Natural killer cell treated with Interleukin-12 subunit alpha and Interleukin-12 subunit beta and Interleukin-15 and Interleukin-18, amount 100 ng/mL, for 72 hours (primary cell): ENCODE results near the gene RFT1. TPM values are rescaled to one million over a fixed set of nuclear protein-coding genes. Genes with fewer than 3 reads are reported as not detected.
A peak's percentile ranks its signal among the peaks of the same experiment; 100 is the strongest.

Experiments used
- ATAC-seq, 2 donors: fragments of 150-1000 bp; cut with Tn5 transposase in 1 of 2; sonication (Bioruptor Pico), chemical (Tn5 transposase) in 1 of 2; 2 replicates each; pipeline ENCODE4 v1.10.0; 2021
- DNase-seq: peaks from one replicate; pipeline ENCODE4 v3.0.0; 2022; ENCODE audit warnings: low spot score
- H3K27ac Mint-ChIP-seq, 2 donors: 1 replicate in 1 of 2; 2 replicates in 1 of 2; pipeline ENCODE4 v1.8.0; 2022; ENCODE audit warnings: mixed read lengths in 2 of 2, mild to moderate bottlenecking in 1 of 2, moderate library complexity in 1 of 2
- H3K27me3 Mint-ChIP-seq, 2 donors: 1 replicate in 1 of 2; 2 replicates in 1 of 2; pipeline ENCODE4 v1.8.0; 2022; ENCODE audit warnings: mixed read lengths in 2 of 2
- H3K36me3 Mint-ChIP-seq: one replicate; pipeline ENCODE4 v1.8.0; 2022; ENCODE audit warnings: mixed read lengths
- H3K4me1 Mint-ChIP-seq, 2 donors: 1 replicate in 1 of 2; 2 replicates in 1 of 2; pipeline ENCODE4 v1.8.0; 2022; ENCODE audit warnings: low read depth in 2 of 2, mixed read lengths in 2 of 2, mild to moderate bottlenecking in 1 of 2
- H3K4me3 Mint-ChIP-seq: one replicate; pipeline ENCODE4 v1.8.0; 2022; ENCODE audit warnings: mixed read lengths
- H3K9me3 Mint-ChIP-seq: 2 replicates; pipeline ENCODE4 v1.8.0; 2022; ENCODE audit warnings: mixed read lengths
- total RNA-seq, 2 donors: library from RNA; stranded (reverse); gene quantifications; one replicate each; pipeline ENCODE4 v1.2.3, GENCODE V29; 2022

Gene RFT1
- total RNA-seq, 2 donors from 2014 or later = 33.1 to 51.6 TPM

DNA sequence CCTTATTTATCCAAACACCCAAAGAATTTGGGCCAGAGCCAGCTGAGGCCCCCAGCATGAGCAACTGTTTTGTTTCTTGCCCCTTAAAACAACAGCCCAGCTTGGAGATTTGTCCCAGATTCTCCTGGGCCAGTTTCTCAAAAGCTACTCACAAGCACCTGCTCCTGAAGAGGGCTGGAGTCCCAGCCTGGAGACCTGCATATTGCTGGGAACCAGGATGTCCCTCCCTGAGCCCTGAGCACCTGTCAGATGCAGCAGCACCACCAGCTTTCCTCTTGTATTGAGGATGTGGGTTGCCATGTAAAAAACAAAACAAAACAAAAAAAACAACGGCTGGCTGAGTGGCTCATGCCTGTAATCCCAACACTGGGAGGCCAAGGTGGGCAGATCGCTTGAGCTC, 7.0 kb upstream of the RFT1 start:
- Mint-ChIP-seq H3K27me3 (no peaks in the 10 kb centered on the region), H3K36me3 (no peaks in the 10 kb centered on the region), H3K4me3 (no peak overlapping the region), H3K9me3 (no peaks in the 10 kb centered on the region), H3K27ac (no peak overlapping the region), H3K4me1 (peaks cover 5 to 7% of the 10 kb centered on the region in 2 donors)
- peak; percentile 44 for DNase-seq
- no peak for ATAC-seq

DNA sequence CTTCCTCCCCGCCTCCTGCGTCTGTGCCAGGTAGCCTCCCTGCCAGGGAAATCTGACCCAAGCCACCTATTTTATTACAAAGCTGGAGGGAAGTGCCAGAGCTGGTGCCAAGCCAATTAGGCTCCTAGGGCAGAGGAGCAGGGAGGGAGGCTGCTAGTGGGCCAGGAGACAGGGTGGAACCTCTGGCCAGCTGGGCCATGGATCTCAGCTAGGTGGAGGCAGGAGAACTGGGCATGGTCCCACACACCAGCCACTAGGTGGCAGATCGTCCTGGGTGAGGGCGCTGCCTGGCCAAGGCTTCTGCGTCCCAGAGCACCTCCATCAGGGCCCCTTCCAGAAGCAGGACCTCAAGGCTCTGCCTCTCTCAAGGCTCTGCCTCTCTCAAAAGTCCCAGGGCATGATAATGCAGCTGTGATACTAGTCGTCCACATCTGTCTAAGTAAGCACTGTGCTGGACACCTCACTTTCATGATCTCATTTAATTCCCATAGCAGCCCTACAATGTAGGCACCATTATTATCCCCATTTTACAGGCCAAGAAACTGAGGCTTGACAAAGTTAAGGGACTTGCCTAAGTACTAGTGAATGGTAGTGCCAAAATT, 4.5 kb upstream of the RFT1 start:
- ATAC-seq (peak; percentile 49 to 54), DNase-seq (peak; percentile 66)
- no peaks in the 10 kb centered on the region for H3K9me3 Mint-ChIP-seq
- H3K4me1 Mint-ChIP-seq = peaks cover 13 to 14% of the 10 kb centered on the region in 2 donors
- H3K27ac Mint-ChIP-seq = no peak overlapping the region
- H3K36me3 Mint-ChIP-seq = no peaks in the 10 kb centered on the region
- H3K4me3 Mint-ChIP-seq = no peak overlapping the region
- no peaks in the 10 kb centered on the region for H3K27me3 Mint-ChIP-seq

DNA sequence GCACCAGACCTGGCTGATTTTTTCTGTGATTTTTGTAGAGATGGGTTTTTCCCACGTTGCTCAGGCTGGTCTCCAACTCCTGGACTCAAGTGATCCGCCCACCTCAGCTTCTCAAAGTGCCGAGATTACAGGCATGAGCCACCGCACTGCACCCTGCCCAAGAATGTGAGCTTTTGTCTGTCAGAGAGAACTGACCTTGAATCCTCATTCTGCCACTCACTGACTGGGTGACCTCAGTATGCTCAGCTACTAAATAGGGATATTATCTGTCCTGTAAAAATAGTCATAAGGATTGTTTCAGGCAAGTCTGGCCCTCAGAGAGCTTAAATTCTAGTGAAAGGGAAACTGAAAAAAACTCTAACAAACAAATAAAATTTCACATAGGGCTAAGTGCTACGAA, 2.1 kb upstream of the RFT1 start:
- Mint-ChIP-seq H3K27ac (peak overlapping the region; percentile 86 to 99), H3K4me1 (peaks cover 19 to 20% of the 10 kb centered on the region in 2 donors), H3K27me3 (no peaks in the 10 kb centered on the region), H3K4me3 (peak overlapping the region; percentile 95), H3K9me3 (no peaks in the 10 kb centered on the region), H3K36me3 (no peaks in the 10 kb centered on the region)
- ATAC-seq = no peak
- DNase-seq = no peak

DNA sequence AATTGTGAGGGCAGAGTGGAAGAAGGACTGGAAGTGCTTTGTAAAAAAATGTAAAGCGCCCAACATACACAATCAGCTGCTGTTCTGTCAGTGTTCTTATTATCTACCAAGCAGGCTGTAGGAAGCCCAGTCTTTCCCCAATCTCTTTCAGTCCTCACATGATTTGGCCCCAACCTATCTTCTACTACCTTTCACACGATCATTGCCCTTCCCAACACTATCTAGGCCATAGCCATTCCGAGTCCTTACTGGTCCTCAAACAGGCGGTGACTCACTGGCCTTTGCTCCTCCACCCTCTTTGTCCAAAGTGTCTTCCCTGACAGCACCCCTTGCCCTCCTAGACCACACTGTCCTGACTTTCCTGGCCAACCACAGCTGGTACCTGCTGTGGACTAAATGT, 861 bp upstream of the RFT1 start:
- H3K27me3 Mint-ChIP-seq = no peaks in the 10 kb centered on the region
- H3K9me3 Mint-ChIP-seq = no peaks in the 10 kb centered on the region
- peak overlapping the region; percentile 95 for H3K4me3 Mint-ChIP-seq
- no peaks in the 10 kb centered on the region for H3K36me3 Mint-ChIP-seq
- peaks cover 19 to 20% of the 10 kb centered on the region in 2 donors for H3K4me1 Mint-ChIP-seq
- no peak for DNase-seq
- ATAC-seq = no peak
- peak overlapping the region; percentile 86 to 99 for H3K27ac Mint-ChIP-seq

DNA sequence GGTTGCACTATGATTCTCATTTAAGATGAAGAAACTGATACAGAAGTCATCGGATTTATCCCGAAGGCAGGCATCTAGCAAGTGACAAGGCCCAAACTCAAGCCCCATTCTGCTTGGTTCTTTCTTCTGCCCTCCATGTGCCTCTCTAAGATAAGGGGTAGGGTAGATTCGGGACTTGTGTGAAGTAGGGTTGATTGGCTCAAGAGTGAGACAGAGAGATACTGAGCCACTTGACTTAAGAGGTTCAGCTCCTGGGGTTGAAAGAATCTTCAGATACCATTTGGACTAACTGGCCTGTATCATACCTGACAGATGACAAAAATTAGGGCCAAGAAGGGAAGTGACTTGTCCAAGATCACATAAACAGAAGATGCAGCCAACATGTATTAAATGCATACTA, 891 bp downstream of the RFT1 start:
- peak overlapping the region; percentile 95 for H3K4me3 Mint-ChIP-seq
- peaks cover 5% of the 10 kb centered on the region for H3K36me3 Mint-ChIP-seq
- H3K27me3 Mint-ChIP-seq = no peaks in the 10 kb centered on the region

DNA sequence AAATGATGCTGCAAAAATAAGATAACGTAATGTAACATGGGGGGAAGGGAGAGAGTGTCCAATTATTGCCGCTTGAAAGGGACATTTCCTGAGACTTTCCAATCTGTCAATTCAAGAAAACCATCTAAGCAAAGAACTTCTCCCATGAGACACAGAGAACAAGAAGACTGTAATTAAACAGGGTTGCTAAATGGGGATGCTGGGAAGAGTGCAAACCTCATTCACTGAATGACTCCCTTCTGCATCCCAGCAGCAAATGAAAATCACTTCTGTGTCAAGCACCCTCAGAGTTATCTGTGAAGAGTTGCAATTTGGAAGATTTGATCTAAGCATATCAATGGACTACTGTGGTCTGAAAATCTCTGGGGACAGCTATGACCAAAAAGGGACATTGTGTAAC, 3.6 kb downstream of the RFT1 start:
- no peak for DNase-seq
- ATAC-seq = no peak
- no peaks in the 10 kb centered on the region for H3K27me3 Mint-ChIP-seq
- no peaks in the 10 kb centered on the region for H3K9me3 Mint-ChIP-seq
- peaks cover 17% of the 10 kb centered on the region for H3K36me3 Mint-ChIP-seq
- no peak overlapping the region for H3K27ac Mint-ChIP-seq
- H3K4me1 Mint-ChIP-seq = peaks cover 22 to 29% of the 10 kb centered on the region in 2 donors
- H3K4me3 Mint-ChIP-seq = no peak overlapping the region

More for the DNA sequence above, 891 bp downstream of the RFT1 start:
- DNase-seq (no peak), ATAC-seq (no peak)
- Mint-ChIP-seq H3K9me3 (no peaks in the 10 kb centered on the region), H3K27ac (peak overlapping the region; percentile 86 to 99), H3K4me1 (peaks cover 19 to 20% of the 10 kb centered on the region in 2 donors)

DNA sequence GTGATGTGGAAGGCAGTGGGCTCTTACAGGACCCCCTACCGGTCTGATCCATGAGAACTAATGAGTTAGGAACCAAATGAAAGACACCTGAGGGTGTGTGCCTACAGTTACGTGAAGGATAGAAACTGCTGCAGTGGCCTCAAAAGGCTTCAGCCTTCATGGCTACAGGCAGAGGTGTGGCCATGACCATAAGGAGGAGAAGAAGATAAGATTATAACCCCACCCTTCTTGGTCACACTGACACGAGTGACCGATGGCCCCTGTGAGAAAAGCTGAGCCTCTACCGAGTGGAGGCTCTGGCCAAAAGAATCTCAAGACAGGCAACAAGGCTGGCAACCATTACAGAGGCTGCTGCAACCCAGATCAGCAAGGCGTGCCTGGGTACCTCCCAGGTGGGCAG, 6.3 kb downstream of the RFT1 start:
- H3K4me3 Mint-ChIP-seq = no peak overlapping the region
- H3K27ac Mint-ChIP-seq = peak overlapping the region in 1 of 2 donors; percentile 54
- H3K36me3 Mint-ChIP-seq = peaks cover 17% of the 10 kb centered on the region
- H3K27me3 Mint-ChIP-seq = no peaks in the 10 kb centered on the region
- H3K4me1 Mint-ChIP-seq = peaks cover 4 to 10% of the 10 kb centered on the region in 2 donors
- DNase-seq = no peak
- peak in 1 of 2 donors; percentile 66 for ATAC-seq
- no peaks in the 10 kb centered on the region for H3K9me3 Mint-ChIP-seq

DNA sequence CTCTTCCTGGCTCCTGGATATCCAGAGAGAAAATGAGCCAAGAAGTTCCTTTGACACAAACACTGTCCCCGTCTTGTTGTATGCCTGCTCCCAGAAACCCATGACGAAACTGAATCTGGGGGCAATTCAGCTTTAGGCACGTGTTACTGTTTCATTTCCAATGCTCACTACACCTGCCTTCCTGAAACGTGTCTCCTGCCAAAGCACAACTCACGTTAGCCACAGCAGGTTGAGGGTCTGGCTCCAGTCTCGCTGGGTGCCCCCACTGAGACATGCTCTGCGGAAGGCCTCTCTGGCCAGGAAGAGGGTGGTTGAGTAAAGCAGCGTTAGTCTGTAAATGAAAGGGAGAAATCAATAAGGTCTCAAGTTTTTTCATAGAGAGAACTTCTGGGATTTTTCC, 6.7 kb downstream of the RFT1 start:
- H3K4me1 Mint-ChIP-seq = peaks cover 4 to 10% of the 10 kb centered on the region in 2 donors
- no peak for ATAC-seq
- peak overlapping the region in 1 of 2 donors; percentile 54 for H3K27ac Mint-ChIP-seq
- H3K27me3 Mint-ChIP-seq = no peaks in the 10 kb centered on the region
- H3K9me3 Mint-ChIP-seq = no peaks in the 10 kb centered on the region
- peaks cover 19% of the 10 kb centered on the region for H3K36me3 Mint-ChIP-seq
- H3K4me3 Mint-ChIP-seq = no peak overlapping the region
- no peak for DNase-seq

DNA sequence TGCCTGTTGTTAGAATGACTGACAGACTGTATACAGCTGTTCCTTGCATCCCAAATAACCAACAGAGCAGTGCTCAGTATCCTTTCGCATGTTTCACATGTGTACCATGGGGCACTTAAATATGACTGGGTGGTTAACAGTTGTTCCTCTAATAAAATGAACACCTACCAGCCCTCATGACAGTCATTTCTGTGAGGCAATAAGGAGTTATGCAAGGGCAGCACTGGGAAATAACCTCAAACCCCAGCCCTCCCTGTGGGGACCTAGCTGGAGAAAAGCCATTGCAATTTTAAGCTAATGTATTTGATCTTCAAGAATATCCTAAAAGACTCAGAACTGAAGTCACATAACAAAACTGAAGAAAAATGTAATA, 7.3 kb downstream of the RFT1 start:
- Mint-ChIP-seq H3K4me1 (peaks cover 4 to 10% of the 10 kb centered on the region in 2 donors), H3K36me3 (peaks cover 25% of the 10 kb centered on the region), H3K4me3 (peak overlapping the region; percentile 33), H3K27ac (peak overlapping the region in 1 of 2 donors; percentile 54), H3K27me3 (no peaks in the 10 kb centered on the region), H3K9me3 (no peaks in the 10 kb centered on the region)
- ATAC-seq (peak in 1 of 2 donors; percentile 65), DNase-seq (no peak)

DNA sequence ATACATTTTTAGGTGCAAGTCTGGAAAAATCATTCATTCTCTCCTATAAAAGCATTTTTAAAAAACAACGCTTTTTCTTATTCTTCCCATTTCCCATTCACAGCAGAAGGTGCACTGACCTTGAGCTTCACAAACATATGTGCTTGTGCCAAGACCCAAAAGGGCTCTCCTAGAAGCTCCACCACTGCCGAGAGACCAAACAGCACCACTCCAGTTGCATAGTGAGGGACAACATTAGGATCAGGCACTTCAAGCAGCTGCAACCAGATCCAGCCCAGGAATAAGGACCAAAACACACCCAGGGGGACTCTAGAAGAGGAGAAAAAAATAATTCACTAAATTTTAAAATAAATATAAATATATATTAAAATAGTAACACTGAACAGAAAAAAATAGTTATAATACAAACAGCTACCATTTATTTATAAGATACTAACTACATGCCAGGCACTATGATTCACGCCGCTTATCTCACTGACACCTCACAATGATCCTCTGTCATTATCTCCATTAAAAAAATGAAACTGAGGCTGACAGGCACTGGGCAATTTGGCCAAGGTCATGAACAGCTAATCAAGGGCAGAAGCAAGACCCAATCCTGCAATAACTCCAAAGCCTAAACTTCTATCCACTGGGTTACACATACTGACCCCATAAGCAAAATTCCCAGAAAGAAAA, 7.8 kb downstream of the RFT1 start:
- H3K4me1 Mint-ChIP-seq = peaks cover 4 to 10% of the 10 kb centered on the region in 2 donors
- ATAC-seq (no peak), DNase-seq (no peak)
- no peaks in the 10 kb centered on the region for H3K9me3 Mint-ChIP-seq
- peaks cover 27% of the 10 kb centered on the region for H3K36me3 Mint-ChIP-seq
- H3K4me3 Mint-ChIP-seq = peak overlapping the region; percentile 33
- no peaks in the 10 kb centered on the region for H3K27me3 Mint-ChIP-seq
- H3K27ac Mint-ChIP-seq = peak overlapping the region in 1 of 2 donors; percentile 54

DNA sequence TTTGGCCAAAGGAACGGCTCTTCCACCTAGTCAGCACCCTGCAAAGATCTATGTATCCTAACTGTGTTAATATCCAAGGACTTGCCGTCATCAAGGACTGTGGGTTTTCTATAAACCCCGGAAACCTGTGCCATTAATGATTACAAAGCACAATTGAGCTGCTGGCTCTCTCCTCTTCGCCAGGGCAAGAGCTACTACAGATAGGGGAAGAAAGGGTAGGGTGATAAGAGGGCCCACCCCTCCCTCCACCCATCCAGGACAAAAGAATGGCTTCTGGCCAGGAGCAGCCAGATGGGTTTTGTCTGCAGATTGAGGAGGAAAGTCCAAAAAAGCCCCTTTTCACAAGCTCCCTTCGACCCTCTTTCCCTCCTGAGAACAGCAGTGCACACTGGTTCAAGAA, 9.9 kb downstream of the RFT1 start:
- Mint-ChIP-seq H3K27me3 (no peaks in the 10 kb centered on the region), H3K4me1 (peaks cover 4 to 10% of the 10 kb centered on the region in 2 donors), H3K27ac (no peak overlapping the region), H3K4me3 (no peak overlapping the region), H3K36me3 (peaks cover 26% of the 10 kb centered on the region), H3K9me3 (no peaks in the 10 kb centered on the region)
- ATAC-seq (no peak), DNase-seq (no peak)

DNA sequence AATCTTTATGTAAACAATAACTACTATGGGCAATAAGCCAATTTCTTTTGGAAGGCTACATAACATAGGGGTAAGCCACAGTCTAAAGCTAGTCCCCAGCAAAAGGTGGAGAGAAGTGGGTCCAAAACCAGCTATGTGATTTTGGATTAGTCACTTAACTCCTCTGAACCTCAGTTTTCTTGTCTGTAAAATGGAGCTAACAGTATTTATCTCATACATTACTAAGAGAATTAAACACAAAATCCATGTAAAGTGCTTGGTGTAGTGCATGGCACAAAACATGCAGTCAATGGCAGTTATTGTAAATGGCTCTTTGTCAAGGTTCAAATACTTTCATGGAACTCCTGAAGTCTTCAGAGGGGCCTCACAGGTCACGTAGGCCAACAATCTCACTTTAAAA, 13.3 kb downstream of the RFT1 start:
- Mint-ChIP-seq H3K9me3 (no peaks in the 10 kb centered on the region), H3K4me1 (no peaks in the 10 kb centered on the region), H3K27me3 (no peaks in the 10 kb centered on the region), H3K27ac (no peak overlapping the region), H3K36me3 (peaks cover 9% of the 10 kb centered on the region), H3K4me3 (no peak overlapping the region)
- ATAC-seq (no peak), DNase-seq (no peak)

DNA sequence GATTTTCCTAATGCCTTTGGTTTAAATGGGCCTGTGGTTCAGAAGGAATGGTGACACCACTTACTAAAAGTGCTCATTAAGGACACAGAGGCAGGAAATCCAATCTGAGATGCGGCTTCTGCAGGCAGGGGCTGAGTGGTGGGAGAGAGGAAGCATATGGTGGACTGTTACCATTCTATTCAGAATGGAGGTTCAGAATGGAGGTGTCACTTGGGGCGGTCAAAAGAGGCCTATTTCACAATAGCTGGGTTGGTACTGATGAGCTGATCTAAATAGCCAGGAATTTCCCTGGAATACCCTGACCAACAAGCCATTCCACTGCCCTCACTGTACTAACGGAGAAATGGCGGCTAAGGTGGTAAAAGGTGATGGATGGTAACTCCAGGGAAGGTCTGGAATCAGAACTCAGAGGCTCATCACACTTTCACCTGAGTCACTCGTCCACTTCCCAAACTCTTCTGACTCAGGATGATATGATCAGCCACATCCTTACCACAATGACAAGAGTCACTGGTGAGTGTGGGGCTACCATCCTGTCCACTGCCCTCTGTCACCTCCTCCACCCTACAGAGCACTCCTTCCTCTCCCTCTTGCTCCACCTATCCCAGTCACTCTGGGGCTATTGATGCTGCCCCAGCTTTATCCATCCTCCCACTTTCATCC, 15.7 kb downstream of the RFT1 start:
- ATAC-seq (peak; percentile 81 to 92), DNase-seq (no peak)
- H3K4me3 Mint-ChIP-seq = no peak overlapping the region
- peaks cover 0 to 6% of the 10 kb centered on the region in 2 donors for H3K4me1 Mint-ChIP-seq
- no peaks in the 10 kb centered on the region for H3K9me3 Mint-ChIP-seq
- H3K36me3 Mint-ChIP-seq = peaks cover 9% of the 10 kb centered on the region
- no peaks in the 10 kb centered on the region for H3K27me3 Mint-ChIP-seq
- H3K27ac Mint-ChIP-seq = no peak overlapping the region

DNA sequence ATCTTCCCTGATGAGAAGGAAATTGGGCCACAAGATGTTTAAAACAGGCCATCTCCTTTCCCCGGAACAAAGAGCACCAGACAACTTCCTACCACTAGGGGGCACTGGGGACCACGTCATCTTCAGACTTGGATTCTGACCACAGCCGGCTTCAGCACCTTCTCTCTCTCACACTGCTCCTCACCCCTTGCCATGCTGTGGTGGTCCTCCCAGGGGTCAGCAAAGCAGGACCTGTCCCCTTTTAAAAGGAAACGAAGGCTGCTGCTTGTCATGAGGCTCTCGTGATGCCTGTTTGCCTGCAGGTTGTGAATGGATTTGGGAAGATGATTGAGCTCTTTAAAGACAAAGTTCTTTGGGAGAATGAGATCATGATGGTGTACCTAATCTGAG, 16.2 kb downstream of the RFT1 start:
- peaks cover 13% of the 10 kb centered on the region for H3K36me3 Mint-ChIP-seq
- H3K9me3 Mint-ChIP-seq = no peaks in the 10 kb centered on the region
- DNase-seq (peak; percentile 80), ATAC-seq (peak; percentile 76 to 83)
- H3K4me1 Mint-ChIP-seq = peaks cover 3 to 10% of the 10 kb centered on the region in 2 donors
- H3K27ac Mint-ChIP-seq = no peak overlapping the region
- no peak overlapping the region for H3K4me3 Mint-ChIP-seq
- no peaks in the 10 kb centered on the region for H3K27me3 Mint-ChIP-seq
